Small intestine (tissue), 7 donors: ENCODE results near the gene KLHL29. TPM values are rescaled to one million over a fixed set of nuclear protein-coding genes. Genes with fewer than 3 reads are reported as not detected.

ENCODE experiments used
- DNase-seq, 2 donors: peaks; one replicate each; pipeline versions ENCODE4 v3.0.0 to v3.0.0-alpha.2; 2013
- FAIRE-seq: peaks from 2 replicates; lab custom pipeline; 2012; peaks lifted over from hg19 to GRCh38; lab: Jason Lieb, UNC
- H3K27ac ChIP-seq, 3 donors: one replicate each; pipeline ENCODE4 v1.5.1; 2013; ENCODE audit warnings: low read length in 2 of 3, mild to moderate bottlenecking in 2 of 3, control low read depth in 1 of 3, inconsistent platforms in 1 of 3, low read depth in 1 of 3, moderate library complexity in 1 of 3
- H3K27me3 ChIP-seq, 3 donors: one replicate each; pipeline ENCODE4 v1.6.1; 2013; ENCODE audit warnings: low read length in 3 of 3, inconsistent platforms in 1 of 3; ENCODE audit not compliant: control insufficient read depth in 3 of 3, insufficient read depth in 3 of 3
- H3K36me3 ChIP-seq, 3 donors: one replicate each; pipeline ENCODE4 v1.6.1; 2013; ENCODE audit warnings: low read length in 3 of 3, inconsistent platforms in 1 of 3, low read depth in 1 of 3, mild to moderate bottlenecking in 1 of 3, moderate library complexity in 1 of 3; ENCODE audit not compliant: control insufficient read depth in 3 of 3, insufficient read depth in 2 of 3
- H3K4me1 ChIP-seq, 3 donors: one replicate each; pipeline ENCODE4 v1.6.1; 2013; ENCODE audit warnings: low read length in 2 of 3, inconsistent platforms in 1 of 3, low read depth in 1 of 3, mild to moderate bottlenecking in 1 of 3, moderate library complexity in 1 of 3; ENCODE audit not compliant: control insufficient read depth in 3 of 3, insufficient read depth in 2 of 3
- H3K4me3 ChIP-seq, 3 donors: one replicate each; pipeline ENCODE4 v1.5.1; 2013; ENCODE audit warnings: low read length in 3 of 3, control low read depth in 1 of 3, inconsistent platforms in 1 of 3, low read depth in 1 of 3, mild to moderate bottlenecking in 1 of 3, moderate library complexity in 1 of 3
- H3K9me3 ChIP-seq, 2 donors: one replicate each; pipeline ENCODE4 v1.6.1; 2013; ENCODE audit warnings: low read depth in 1 of 2, low read length in 1 of 2; ENCODE audit not compliant: control insufficient read depth in 2 of 2, insufficient read depth in 1 of 2
- WGBS, 3 donors: extraction: QIAGEN DNeasy Blood & Tissue Kit; methylation state at CpG; one replicate each; pipeline ENCODE4 v1.1.7; 2013; 5-methylcytosine and 5-hydroxymethylcytosine counted together
- polyA plus RNA-seq, 4 donors: library from polyadenylated mRNA; stranded (reverse) in 3 of 4; unstranded in 1 of 4; fragments of 200-250 nt in 3 of 4; fragments of 120-200 nt in 1 of 4; gene quantifications; one replicate each; pipeline versions ENCODE4 v1.2.1 to v1.2.3, GENCODE V29; 2013
- donor health status: healthy with polysubstance abuse.
- donor health status: control.
- donor health status: control.
- donor health status: Bipolar disorder and iron deficiency.
- donor health status: healthy.

The KLHL29 gene
- polyA plus RNA-seq, 4 donors, result 0.22 to 2.7 (median 1.4) TPM

DNA sequence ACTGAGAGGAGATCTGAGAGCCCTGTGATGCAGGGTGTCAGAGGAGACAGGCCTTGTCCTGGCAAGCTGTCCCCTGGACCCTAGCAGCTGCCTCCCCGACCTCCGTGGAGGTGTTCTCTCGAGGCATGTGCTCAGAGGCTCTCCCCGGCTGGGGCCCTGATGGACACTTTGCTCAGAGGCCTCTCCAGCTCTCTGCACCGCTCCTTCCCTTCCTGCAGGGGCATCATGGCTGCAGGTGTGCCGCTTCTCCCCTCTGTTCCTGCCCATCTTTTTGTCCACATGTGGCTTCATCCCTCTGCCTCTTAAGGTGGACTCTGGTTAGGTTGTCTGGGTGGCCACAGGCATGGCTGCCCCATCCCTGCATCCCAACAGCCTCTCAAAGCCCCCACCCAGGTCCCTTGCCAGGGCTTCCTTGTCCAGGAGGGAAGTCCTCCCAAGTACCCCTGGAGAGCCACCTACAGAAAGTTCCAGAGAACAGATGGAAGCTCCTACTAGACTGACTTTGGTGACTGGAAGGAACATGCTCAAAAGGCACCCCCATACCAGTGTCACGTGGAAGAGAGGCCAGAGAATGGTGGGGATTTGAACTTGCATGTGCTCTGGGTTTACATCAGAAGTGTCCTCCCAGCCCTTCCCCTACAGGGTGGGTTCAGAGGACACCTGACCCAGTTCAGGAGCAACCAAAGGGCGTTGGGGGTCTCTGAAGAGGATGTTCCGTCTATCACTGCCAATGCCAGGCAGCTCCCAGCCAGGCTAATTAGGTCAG lies 120.4 kb downstream of the KLHL29 start:
- peaks cover 0 to 7% (median 0%) of the 10 kb centered on the region in 3 donors for H3K27me3 ChIP-seq
- DNase-seq, result no peak

GRCh38 chr2:23505984-23506380 lies 121.0 kb downstream of the KLHL29 start:
- H3K27me3 ChIP-seq, result peaks cover 0 to 7% (median 0%) of the 10 kb centered on the region in 3 donors
- H3K9me3 ChIP-seq, result no peaks in the 10 kb centered on the region
- no peak overlapping the region for H3K4me3 ChIP-seq
- 75 to 85% (median 85%) methylated on average over 10 of the region's 10 CpGs for WGBS, 3 donors
- peaks cover 0 to 2% (median 0%) of the 10 kb centered on the region in 3 donors for H3K36me3 ChIP-seq
- FAIRE-seq (no peak), DNase-seq (no peak)
- H3K27ac ChIP-seq, result no peak overlapping the region
- H3K4me1 ChIP-seq, result no peaks in the 10 kb centered on the region

More for the DNA sequence above, 120.4 kb downstream of the KLHL29 start:
- FAIRE-seq, result no peak
- H3K4me1 ChIP-seq, result no peaks in the 10 kb centered on the region
- H3K9me3 ChIP-seq, result no peaks in the 10 kb centered on the region
- H3K27ac ChIP-seq, result no peak overlapping the region
- 75 to 86% (median 81%) methylated on average over 9 of the region's 9 CpGs for WGBS, 3 donors
- peaks cover 0 to 2% (median 0%) of the 10 kb centered on the region in 3 donors for H3K36me3 ChIP-seq
- H3K4me3 ChIP-seq, result no peak overlapping the region

GRCh38 chr2:23506531-23507266 lies 121.7 kb downstream of the KLHL29 start:
- Histone ChIP-seq H3K9me3 (no peaks in the 10 kb centered on the region), H3K36me3 (peaks cover 0 to 2% (median 0%) of the 10 kb centered on the region in 3 donors), H3K4me1 (no peaks in the 10 kb centered on the region), H3K4me3 (no peak overlapping the region), H3K27ac (peak overlapping the region in 1 of 3 donors; percentile 13), H3K27me3 (peaks cover 0 to 8% (median 0%) of the 10 kb centered on the region in 3 donors)
- DNase-seq, result no peak
- FAIRE-seq, result no peak
- 57 to 66% (median 59%) methylated on average over 9 of the region's 9 CpGs for WGBS, 3 donors

GRCh38 chr2:23507267-23508065 lies 122.5 kb downstream of the KLHL29 start:
- peak overlapping the region in 1 of 3 donors; percentile 14 for H3K27ac ChIP-seq
- H3K36me3 ChIP-seq, result no peaks in the 10 kb centered on the region
- H3K9me3 ChIP-seq, result no peaks in the 10 kb centered on the region
- H3K4me1 ChIP-seq, result no peaks in the 10 kb centered on the region
- FAIRE-seq (no peak), DNase-seq (no peak)
- WGBS, 3 donors, result 75 to 81% (median 79%) methylated on average over 15 of the region's 15 CpGs
- H3K27me3 ChIP-seq, result peaks cover 0 to 11% (median 0%) of the 10 kb centered on the region in 3 donors
- no peak overlapping the region for H3K4me3 ChIP-seq

GRCh38 chr2:23508066-23508390 lies 123.0 kb downstream of the KLHL29 start:
- 57 to 63% (median 61%) methylated on average over 3 of the region's 3 CpGs for WGBS, 3 donors
- Histone ChIP-seq H3K27me3 (peaks cover 0 to 11% (median 3%) of the 10 kb centered on the region in 3 donors), H3K27ac (no peak overlapping the region), H3K9me3 (no peaks in the 10 kb centered on the region), H3K4me3 (no peak overlapping the region), H3K36me3 (no peaks in the 10 kb centered on the region), H3K4me1 (no peaks in the 10 kb centered on the region)
- DNase-seq, result no peak
- no peak for FAIRE-seq

DNA sequence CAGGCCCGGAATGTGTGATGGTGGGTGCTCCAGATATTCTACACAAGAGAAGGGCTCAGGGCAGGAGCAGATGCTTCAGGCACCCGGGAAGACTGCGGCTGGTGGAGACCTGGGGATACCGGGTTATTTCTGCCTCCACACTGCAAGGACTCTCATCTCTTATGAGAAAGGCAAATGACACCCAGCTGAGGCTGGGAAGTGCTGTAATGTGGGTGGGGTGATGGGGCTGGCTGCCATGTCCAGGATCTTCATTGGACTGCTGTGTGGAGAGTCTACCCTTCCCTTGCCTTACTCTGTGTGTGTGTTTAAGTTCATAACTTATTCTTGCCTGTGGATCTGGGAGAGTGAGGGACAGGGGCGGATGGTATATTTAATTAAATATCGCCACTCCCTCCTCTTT lies 124.1 kb downstream of the KLHL29 start:
- Histone ChIP-seq H3K4me3 (no peak overlapping the region), H3K36me3 (no peaks in the 10 kb centered on the region), H3K9me3 (no peaks in the 10 kb centered on the region), H3K27ac (no peak overlapping the region), H3K4me1 (peaks cover 0 to under 1% (median 0%) of the 10 kb centered on the region in 3 donors), H3K27me3 (peaks cover 0 to 11% (median 3%) of the 10 kb centered on the region in 3 donors)
- WGBS, 3 donors, result 87 to 94% (median 91%) methylated on average over 6 of the region's 6 CpGs
- DNase-seq (no peak), FAIRE-seq (no peak)

DNA sequence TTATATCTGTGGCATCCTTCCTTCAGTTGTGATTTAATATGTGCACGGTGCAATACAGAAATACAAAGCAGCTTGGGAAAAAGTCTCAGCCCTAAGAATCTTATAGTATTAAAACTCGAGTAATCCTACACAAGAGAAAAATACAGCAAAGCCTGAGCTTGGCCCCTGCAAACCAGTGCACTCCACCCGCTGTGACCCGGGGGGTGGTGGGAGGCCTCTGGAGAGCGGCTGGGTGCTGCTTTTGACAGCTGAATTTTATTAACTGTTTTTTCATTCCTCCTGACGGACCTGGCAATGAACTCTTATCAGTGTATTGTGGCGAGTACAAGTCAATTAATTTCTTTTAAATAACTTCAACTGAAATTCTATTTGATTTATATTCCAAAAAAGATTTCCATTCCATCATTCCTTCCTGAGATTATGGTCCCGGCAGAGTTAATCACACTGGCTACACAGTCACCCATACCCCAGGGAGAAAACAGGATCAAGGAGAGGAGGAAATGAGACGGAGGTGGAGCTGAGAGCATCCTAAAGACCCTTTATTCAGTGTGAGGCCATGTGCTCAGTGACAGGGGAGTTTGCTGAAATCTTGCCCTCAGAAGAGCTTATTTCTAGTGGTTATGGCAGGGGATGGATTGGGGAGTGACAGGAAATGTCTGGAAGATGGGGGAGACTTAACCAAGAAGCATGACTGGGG lies 124.8 kb downstream of the KLHL29 start:
- no peak for FAIRE-seq

More for the DNA sequence above, 124.8 kb downstream of the KLHL29 start:
- H3K4me3 ChIP-seq, result no peak overlapping the region
- no peak for DNase-seq
- no peaks in the 10 kb centered on the region for H3K9me3 ChIP-seq
- no peak overlapping the region for H3K27ac ChIP-seq
- peaks cover 0 to 11% (median 3%) of the 10 kb centered on the region in 3 donors for H3K27me3 ChIP-seq
- peaks cover 0 to 6% (median 0%) of the 10 kb centered on the region in 3 donors for H3K4me1 ChIP-seq
- H3K36me3 ChIP-seq, result no peaks in the 10 kb centered on the region
- WGBS, 3 donors, result 70 to 77% (median 75%) methylated on average over 9 of the region's 9 CpGs
